ENCODE results near the gene REV3L. TPM values are rescaled to one million over a fixed set of nuclear protein-coding genes. Genes with fewer than 3 reads are reported as not detected.

REV3L gene, protein sequence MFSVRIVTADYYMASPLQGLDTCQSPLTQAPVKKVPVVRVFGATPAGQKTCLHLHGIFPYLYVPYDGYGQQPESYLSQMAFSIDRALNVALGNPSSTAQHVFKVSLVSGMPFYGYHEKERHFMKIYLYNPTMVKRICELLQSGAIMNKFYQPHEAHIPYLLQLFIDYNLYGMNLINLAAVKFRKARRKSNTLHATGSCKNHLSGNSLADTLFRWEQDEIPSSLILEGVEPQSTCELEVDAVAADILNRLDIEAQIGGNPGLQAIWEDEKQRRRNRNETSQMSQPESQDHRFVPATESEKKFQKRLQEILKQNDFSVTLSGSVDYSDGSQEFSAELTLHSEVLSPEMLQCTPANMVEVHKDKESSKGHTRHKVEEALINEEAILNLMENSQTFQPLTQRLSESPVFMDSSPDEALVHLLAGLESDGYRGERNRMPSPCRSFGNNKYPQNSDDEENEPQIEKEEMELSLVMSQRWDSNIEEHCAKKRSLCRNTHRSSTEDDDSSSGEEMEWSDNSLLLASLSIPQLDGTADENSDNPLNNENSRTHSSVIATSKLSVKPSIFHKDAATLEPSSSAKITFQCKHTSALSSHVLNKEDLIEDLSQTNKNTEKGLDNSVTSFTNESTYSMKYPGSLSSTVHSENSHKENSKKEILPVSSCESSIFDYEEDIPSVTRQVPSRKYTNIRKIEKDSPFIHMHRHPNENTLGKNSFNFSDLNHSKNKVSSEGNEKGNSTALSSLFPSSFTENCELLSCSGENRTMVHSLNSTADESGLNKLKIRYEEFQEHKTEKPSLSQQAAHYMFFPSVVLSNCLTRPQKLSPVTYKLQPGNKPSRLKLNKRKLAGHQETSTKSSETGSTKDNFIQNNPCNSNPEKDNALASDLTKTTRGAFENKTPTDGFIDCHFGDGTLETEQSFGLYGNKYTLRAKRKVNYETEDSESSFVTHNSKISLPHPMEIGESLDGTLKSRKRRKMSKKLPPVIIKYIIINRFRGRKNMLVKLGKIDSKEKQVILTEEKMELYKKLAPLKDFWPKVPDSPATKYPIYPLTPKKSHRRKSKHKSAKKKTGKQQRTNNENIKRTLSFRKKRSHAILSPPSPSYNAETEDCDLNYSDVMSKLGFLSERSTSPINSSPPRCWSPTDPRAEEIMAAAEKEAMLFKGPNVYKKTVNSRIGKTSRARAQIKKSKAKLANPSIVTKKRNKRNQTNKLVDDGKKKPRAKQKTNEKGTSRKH (N-terminal part only)
- total RNA-seq (37.9 and 47.4 TPM in 2 replicates), polyA plus RNA-seq (4.7 and 6.1 TPM in 2 replicates), polyA minus RNA-seq (10.7 and 16.4 TPM in 2 replicates)
- 26.2 TPM for total RNA-seq (2013)

DNA sequence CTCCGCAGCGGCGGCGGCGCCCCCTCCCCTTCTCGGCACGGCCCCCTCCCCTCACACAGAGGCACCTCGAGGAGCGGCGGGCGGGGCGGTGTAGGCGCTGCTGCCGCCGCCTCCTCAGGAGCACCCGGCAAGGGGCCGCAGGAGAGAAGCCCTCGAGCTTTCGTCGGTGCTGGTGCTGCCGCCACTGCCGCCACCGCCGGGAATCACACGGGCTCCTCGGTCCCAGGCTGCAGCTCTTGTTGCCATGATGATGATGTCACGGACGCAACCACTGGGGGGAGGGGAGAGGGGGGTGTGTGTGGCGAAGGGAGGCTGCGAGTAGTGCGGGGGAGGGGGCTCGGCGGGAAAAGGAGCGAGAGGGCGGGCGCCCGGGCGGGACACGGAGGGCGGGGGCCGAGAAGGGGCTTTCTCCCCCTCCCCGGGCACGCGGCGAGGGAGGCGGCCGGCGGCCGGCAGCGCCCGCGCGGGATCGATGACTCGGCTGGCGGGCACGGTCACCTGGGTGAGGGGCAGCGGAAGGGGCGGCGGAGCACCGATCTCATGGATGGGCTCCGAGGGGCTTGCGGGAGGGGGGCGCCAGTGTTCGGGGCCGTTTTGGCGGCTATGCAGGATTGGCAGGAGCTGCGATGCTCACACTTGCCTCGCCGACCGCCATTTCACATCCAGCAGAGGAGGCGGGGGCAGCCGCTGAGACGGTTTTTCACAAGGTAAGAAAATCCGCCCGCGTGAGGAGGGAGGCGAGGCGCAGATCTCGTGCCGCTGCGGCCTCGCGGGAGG lies at the start of gene REV3L:
Gene REV3L (minus strand): TSS at position 260 of the 777 bp plus-strand sequence. CDS start 330 bp downstream, outside the sequence.
- under 1% methylated on average over 83 of the region's 84 CpGs for WGBS (ENCODE audit: insufficient coverage)

More for the DNA sequence above, at the start of gene REV3L:
- Histone ChIP-seq H3K9ac (ENCODE audit: low read length) (peak within 1 kb of the TSS; percentile 78), H4K20me1 (ENCODE audit: control insufficient read depth, insufficient read depth, low read length, poor library complexity, severe bottlenecking) (no peaks in the 10 kb centered on the region), H3K4me1 (ENCODE audit: control insufficient read depth in 2 of 2, insufficient read depth in 2 of 2, low read length in 2 of 2) (peaks cover 20 to 22% of the 10 kb centered on the region in 2 donors), H2AFZ (ENCODE audit: insufficient read depth, low read depth, low read length, poor library complexity, severe bottlenecking) (peak within 1 kb of the TSS; percentile 69), H3K9me3 (ENCODE audit: control extremely low read depth in 1 of 3, control insufficient read depth in 2 of 3, insufficient read depth in 1 of 3, low read length in 2 of 3) (no peaks in the 10 kb centered on the region), H3K4me2 (replicated peaks; ENCODE audit: low read depth, low read length, poor library complexity, severe bottlenecking) (peak within 1 kb of the TSS; percentile 71), H3K36me3 (replicated peaks in 1 of 2; ENCODE audit: control extremely low read depth in 1 of 2, control insufficient read depth in 1 of 2, extremely low read depth in 1 of 2, insufficient read depth in 2 of 2, low read length in 1 of 2) (no peaks in the 10 kb centered on the region), H3K79me2 (ENCODE audit: control insufficient read depth, insufficient read depth, low read length) (peaks cover 73% of the 10 kb centered on the region), H3K27ac (ENCODE audit: low read length in 2 of 2) (peak within 1 kb of the TSS; percentile 98 to 99), H3K27me3 (replicated peaks in 1 of 4; ENCODE audit: control extremely low read depth in 1 of 4, control insufficient read depth in 3 of 4, insufficient read depth in 4 of 4, low read length in 3 of 4) (no peaks in the 10 kb centered on the region), H3K4me3 (ENCODE audit: control extremely low read depth in 1 of 5, extremely low read depth in 1 of 5, insufficient read depth in 1 of 5, low read depth in 2 of 5, low read length in 4 of 5) (peak within 1 kb of the TSS; percentile 72 to 97 (median 88))
- TF ChIP-seq EZH2 (IDR thresholded peaks at IDR 0.05; ENCODE audit: borderline replicate concordance, insufficient read depth, low read depth, low read length, poor library complexity, severe bottlenecking) = no peak
- TF ChIP-seq CTCF (IDR thresholded peaks at IDR 0.05) = no peak
- CTCF ChIA-PET = interaction anchor here (0.7 to 3.4 kb wide), 3 partner anchors 40 to 224 kb away, joined by 4 to 26 read pairs (median 8); partner anchors contain the start of gene TRAF3IP2
- Mint-ChIP-seq H3K4me3 (peak within 1 kb of the TSS; percentile 96), H3K9me3 (ENCODE audit: insufficient read depth) (no peaks in the 10 kb centered on the region), H3K27ac (peak within 1 kb of the TSS; percentile 99), H3K4me1 (peaks cover 48% of the 10 kb centered on the region), H3K27me3 (no peaks in the 10 kb centered on the region)
- intact Hi-C loops (cut with micrococcal nuclease) = loop anchor here (1.0 to 10.0 kb wide), 8 partner anchors 77 to 1298 kb away; partner anchors contain the start of genes CDC40, FYN, RPF2 and TRAF3IP2
- ATAC-seq (ENCODE audit: low read depth) (peak; percentile 56), DNase-seq (peak; percentile 96)
- POLR2A ChIA-PET = interaction anchor here (0.6 to 3.0 kb wide), 19 partner anchors 12 to 577 kb away, joined by 3 to 26 read pairs (median 4); partner anchors contain the start of gene TRAF3IP2
